NCI-H345 treated with DMSO at 0.1 percent for 48 hours (cell line): ENCODE data around the gene DMD.

ENCODE experiments used
- DNase-seq: peaks from one replicate; lab custom pipeline; 2025; ENCODE audit not compliant: unreplicated experiment; lab: John Stamatoyannopoulos, UW

DMD gene

DNA sequence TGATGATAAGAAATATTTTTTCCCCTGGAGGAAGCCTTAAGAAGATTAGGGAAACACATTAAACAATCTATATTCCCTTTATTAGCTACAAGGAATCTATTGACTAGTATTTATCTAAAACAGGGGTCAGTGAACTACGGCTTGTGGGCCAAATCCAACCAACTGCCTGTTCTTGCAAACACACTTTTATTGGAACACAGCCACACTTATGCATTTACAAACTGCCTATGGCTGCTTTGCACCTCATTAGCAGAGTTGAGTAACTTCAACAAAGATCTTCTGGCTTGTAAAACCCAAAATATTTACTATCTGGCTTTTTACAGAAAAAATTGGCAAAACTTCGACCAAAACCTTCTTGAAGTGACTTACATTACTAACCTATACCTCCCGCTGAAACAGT lies 1405.6 kb downstream of the DMD start:
- no peak for DNase-seq

DNA sequence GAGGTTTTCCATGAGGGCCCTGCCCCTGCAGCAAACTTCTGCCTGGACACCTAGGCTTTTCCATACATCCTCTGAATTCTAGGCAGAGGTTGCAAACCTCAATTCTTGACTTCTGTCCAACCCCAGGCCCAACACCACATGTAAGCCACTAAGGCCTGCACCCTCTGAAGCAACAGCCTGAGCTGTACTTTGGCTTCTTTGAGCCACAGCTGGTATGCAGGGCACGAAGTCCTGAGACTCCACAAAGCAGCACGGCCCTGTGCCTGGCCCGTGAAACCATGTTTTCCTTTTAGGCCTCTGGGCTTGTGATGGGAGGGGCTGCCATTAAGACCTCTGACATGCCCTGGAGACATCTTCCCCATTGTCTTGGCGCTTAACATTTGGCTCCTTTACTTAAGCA lies 1411.1 kb downstream of the DMD start:
- DNase-seq = no peak

DNA sequence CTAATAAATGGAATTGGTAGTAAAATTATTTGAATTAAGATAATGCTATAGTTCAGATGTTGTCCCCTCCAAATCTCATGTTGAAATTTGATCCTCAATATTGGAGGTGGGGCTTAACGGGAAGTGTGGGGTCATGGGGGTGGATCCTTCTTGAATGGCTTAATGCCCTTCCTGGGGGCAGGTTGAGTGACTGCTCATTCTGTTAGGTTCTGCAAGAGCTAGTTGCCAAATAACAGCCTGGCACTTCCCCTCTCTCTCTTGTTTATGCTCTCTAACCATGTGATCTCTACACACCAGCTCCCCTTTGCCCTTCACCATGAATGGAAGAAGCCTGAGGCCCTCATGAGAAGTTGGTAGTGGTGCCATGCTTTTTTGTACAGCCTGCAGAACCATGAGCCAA lies 1414.7 kb downstream of the DMD start:
- no peak for DNase-seq

DNA sequence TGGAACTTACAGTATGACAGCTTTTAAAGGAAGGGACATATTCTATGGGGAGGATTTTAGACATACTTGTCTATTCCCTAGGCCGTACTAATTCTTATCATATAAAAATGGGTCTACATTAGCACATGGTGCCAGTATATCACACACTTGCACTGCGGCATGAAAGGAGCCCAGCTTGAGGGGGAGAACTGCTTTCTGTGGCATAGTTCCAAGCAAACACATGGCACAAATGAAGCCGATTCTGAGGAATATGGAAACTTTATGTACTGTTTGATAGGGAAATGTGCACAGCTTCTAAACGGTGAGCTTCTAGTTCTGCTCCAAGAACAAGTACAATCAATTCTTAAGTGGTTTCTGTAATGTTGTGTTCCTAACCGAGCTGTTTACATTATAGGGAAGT lies 1463.9 kb downstream of the DMD start:
- no peak for DNase-seq

DNA sequence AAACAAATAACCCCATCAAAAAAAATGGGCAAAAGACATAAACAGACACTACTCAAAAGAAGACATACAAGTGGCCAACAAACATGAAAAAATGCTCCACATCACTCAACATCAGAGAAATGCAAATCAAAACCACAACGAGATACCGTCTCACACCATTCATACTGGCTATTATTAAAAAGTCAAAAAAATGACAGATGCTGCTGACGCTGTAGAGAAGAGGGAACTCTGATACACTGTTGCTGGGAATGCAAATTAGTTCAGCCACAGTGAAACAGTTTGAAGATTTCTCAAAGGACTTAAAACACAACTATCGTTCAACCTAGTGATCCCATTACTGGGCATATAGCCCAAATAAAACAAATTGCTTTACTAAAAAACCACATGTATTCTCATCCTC lies 1468.3 kb downstream of the DMD start:
- no peak for DNase-seq

DNA sequence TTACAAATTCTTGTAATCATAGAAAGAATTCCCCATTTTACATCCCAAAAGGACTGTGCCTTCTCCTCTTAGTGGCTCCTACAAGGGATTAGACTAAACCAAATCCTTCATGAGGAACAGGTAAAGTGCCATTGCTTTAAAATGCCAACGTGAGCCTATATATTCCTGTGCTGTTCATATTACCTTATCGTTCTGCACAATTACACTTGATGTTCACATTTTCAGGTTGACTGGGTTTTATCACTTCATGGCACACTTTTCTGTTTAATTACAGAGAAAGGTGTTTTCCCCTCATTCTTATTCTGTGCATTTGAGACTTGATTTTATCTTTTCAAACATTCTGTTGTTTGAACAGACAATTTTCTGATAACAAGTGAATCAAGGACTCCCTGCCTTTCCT lies 1493.9 kb downstream of the DMD start:
- no peak for DNase-seq

DNA sequence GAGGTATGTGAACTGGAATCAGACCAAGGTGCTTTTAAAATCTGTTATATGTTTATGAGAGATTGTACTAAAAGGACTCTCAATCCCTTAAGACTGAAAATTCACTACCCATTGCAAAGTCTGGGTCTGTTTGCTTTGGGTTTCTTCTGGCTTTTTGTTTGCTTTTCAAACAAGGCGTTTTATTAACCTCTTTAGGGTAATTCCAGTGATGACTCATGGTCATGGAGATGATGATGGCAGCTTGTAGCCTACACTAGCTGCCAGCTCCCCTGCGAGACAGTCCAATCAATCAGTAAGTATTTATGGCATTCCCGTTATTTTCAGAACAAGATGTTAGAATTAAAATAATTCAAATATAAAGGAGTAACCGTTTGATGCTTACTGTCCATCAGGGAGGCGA lies 1495.7 kb downstream of the DMD start:
- DNase-seq = no peak

DNA sequence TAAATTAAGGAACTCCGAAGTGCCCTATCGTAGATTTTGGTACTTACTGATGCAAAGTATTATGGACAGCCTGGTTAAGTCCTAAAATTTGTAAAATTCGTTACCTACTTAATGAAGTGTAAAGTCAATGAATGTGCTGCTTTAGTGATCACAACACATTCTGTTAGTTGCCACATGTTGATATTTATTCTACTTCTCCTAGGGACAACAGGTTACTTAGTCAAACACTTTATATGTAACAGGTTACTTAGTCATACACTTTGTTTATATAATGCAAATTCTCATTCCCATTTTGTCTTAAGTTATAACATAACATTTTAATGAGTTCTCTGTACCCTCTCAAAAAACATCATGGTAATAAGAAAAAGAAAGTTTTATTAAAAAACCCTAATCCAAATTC lies 1496.6 kb downstream of the DMD start:
- DNase-seq = no peak

DNA sequence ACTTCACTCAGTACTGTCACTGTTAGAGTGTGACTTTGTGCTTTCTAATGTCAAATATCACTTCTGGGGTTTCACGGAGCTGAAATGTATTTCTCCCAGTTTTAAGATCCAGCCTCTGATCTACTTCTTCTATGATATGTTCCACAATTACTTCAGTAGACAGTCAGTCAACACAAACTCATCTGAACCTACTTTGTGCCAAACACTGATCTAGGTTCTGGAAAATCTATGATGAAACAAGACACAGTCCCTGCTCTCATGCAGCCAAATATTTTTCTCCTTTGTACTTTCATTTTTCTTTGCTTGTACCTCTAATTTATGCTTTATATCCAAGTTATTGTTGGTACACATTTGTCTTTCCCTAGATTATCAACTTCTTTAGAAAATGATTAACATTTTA lies 1498.2 kb downstream of the DMD start:
- no peak for DNase-seq

DNA sequence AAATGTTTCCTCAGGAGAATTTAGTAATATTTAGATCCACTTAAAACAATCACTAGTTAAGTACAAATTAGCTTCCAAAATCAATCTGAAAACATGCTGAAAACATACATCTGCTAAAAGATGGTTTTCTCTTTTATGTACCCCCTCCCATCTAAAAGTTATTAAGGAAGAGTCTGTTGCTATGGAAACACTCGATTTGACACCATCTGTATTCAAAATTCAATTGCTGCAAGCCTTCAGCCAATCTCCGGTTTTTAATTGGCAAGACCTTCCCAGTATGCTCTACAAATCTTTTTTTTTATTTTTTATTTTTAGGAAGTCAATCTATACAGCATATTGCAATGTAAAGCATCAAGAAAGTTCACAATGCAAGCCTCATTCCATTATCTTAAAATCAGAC lies 1500.2 kb downstream of the DMD start:
- DNase-seq = no peak

DNA sequence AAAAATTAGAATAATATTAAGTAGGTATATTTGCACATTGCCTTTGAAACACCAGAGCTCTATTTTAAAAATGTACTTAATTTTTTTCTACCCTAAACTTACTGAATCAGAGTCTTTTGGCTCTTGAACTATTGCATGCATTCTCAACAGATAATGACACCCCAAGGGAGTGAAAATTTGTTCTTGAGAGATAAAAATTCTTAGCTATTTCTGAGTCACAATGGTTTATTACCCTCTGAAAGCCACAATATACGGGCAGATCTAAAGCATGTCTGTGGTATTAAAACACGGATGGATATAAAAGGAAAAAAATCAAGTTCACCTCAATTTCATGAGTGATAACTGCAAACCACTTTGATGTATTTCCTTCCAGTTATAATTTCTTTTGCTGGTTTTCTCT lies 1503.2 kb downstream of the DMD start:
- no peak for DNase-seq

DNA sequence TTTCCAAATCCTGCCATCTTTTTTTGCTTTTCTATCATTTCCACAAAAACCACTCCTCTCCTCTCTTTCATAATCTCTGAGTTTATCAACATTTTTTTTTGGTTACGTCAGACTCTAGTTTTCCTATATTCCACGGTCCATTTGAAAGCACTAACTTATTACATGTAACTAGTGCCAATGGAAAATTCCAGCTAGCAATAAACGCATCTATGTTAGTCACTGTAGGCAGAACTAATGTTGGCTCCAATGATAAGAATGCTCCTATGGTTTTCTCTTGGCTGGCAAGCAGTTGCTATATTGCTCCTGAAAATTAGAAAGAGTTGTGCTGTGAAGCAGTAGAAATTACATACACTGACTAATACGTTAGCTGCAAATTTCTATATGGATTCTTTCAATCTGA lies 1504.9 kb downstream of the DMD start:
- no peak for DNase-seq

DNA sequence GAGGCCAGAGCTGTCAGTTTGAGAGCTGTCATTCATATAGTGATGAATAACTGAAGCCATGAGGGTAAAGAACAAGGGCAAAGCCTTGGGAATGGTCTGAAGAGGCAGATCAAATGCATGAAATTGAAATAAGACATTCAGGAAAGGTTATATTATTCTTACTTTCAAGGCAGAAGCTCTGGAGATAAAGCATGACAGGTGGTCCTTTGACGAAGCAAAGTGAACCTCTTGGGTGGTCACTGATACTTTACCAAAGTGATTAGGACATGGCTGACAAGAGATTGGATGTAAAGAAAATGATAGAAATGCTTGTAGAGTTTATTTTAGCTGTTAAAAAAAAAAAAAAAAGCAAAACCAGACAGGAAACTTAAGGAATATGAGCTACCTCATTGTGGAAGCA lies 1505.5 kb downstream of the DMD start:
- no peak for DNase-seq

DNA sequence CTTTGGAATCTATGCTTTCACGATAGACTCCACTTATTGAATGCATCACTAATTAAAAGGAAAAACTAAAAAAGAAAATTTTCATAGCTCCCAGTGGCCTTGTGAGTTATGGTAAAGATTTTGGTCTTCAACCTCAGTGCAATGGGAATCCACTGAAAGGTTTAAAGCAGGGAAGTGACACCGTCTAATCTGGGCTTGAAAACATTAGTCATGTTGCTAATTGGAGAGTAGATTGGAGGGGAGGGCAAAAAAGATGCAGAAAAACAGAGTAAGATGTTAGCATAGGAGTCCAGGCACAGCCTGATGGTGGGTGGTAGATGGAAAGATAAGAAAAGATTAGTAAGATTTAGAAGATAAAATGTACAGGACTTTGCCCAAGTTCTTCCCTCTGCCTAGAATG lies 1506.4 kb downstream of the DMD start:
- no peak for DNase-seq

DNA sequence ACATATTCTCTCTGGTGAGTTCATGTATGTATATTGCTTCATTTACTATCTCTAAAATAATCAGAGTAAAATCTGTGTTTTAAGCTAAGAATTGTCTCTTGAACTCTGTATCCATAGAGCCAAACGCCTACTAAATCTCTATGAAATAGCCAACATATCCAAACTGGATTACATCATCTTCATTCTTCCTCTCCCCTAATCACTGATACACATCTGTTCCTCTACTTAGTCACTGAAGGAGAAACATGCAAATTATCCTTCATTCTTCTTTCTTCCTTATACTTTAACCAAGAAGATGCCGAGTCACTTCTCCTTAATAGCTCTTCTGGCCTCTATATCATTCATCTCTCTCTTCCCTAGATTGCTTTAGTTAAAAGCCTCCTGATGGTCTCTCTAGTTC lies 1509.1 kb downstream of the DMD start:
- DNase-seq = no peak

DNA sequence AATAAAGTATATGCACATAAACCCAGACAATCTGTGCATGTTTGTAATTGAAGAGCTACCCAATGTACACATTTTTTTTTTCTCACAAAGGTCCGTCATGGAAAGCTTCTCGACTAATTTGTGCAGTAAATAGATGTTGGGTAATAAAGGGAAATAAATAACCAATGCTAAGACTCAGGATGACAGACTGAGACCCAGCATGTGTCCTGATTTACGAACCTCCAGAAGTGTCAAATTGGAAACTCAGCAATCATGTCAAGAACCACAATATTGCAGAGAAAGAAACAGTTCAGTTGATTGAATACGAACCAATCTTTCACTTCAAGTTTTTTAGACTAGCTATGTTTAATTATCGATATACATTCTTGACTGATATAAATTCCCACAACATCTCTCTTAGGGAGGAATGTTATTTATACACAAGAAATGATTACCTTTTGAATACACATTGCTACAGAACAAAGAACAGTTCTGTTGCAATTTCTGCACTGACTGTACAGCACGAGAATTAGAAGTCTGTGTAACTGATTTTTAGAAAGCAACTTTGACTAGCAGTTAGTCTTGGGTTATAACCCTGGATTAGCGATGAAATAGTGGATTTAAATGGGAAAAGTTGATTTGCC lies 1513.9 kb downstream of the DMD start:
- no peak for DNase-seq

DNA sequence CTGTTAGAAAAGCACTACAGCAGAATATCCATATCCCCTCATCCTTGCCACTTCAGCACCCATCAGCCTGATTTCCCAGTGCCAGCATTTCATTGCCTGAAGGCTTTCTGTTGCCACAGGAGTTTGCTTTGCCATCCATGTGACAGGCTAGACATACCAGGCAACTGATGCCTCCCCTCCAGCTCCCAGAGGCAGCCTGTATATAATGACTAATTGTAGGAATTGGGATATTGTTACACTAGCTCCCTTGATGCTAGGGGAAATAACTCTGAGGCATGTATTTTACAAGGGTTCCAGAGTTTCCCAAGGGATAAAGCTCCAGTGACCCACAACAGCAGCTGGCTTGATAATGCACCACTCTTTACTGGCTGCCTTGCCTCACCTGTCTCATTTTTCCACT lies 1531.5 kb downstream of the DMD start:
- no peak for DNase-seq

DNA sequence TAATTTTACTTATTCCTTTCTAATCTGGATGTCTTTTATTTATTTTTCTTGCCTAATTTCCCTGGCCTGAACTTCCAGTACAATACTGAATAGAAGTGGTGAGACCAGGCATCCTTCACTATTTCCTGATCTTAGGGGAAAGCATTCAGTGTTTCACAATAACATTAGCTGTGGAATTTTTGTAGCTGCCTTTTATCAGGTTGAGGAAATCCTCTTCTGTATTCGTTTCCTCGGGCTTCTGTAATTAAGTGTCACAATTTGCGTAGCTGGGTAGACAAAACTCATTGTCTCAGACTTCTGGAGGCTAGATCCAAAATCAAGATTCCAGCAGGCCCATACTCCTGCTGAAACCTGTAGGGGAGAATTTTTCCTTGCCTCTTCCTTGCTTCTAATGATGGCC lies 1541.1 kb downstream of the DMD start:
- no peak for DNase-seq

DNA sequence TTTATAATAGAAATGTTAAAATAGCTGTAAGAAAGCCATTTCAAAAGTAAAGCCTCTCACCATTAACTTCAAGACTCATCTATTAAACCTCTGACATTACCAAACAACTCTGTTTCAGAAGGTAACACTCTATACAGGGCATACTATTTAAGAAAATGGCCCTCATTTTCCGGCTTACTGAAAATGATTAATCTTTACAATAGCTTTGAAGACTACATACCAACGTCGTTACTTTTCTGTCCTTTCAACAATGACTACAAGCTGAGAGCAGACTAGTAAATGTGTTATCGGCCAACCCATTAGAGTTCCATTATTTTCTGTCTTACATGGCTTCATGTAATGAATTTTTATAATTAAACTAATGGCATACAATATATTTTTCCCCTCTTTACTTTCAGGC lies 1545.9 kb downstream of the DMD start:
- no peak for DNase-seq

DNA sequence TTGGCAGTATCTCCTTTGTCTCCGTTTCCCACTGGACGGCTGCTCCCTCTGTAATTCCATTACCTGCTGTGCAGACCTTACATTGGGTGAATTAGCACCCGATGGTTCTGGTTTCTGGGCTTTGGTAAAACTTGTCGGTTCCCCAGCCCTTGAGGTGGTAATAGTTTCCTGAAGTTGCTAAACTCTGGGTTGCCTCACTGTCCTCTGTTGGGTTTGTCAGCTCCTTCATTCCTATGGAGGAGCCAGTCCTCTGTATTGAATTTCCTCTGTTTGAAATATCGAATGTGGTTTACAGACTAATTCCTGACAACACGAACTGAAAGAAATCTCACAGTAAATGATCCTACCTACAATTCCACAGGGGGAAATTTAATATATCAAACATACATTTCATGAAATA lies 1548.2 kb downstream of the DMD start:
- no peak for DNase-seq

DNA sequence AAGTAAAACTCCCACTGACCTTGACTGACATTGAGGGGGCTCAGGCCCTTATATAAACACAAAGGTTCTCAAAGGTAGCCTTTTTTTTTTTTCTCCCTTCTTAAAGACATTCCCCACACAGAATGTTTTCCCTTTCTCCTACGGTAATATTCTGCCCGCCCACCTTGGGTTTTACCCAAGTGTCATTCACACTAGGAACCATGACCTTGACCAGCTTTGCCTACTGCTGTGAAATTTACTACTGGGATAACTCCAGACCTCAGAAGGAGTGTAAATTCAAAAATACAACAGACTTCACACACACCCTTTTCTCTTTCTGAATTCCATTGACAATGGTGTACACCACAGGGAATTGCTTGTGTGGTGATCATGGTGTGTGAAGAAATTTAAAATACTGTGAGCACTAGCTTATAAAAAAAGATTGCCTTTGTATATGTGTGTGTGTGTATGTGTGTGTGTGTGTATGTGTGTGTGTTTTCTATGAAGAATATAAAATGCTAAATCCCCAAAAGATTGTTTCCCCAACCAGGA lies 1550.0 kb downstream of the DMD start:
- DNase-seq = no peak

DNA sequence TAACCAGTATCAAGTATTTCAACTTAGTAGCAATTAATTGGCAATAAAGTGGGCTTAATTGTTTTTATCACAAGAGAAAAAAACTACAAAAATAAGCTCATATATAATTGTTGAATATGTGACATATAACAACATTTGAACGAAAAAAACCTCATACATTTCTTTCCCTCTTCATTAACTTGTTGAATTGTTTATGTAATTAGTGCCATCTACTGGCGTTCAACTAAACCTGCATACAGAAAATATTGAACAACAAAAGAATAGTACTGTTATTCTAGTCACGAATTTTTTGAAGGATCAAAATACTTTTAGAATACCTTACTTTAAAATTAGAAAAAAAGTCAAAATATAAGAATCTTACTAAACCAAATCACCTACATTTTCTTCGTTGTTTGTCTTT lies 1553.0 kb downstream of the DMD start:
- DNase-seq = peak; percentile 39

DNA sequence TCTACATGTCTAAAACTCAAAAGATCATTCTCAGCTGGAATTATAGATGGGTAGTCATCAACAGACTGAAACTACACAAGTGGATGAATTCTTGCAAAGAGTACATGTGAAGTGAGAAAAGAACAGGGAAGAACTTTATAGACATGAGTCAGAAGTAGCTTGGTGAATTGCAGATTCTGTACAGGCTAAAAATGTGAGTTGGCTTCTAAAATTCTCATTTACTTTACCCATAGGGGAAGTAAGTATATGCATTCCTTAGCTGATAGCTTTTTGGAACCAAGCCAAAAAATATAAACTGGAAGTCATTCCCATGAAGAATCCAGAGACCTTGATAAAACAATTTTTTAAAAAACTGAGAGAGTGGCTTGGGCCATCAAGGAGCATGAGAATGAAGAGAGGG lies 1555.3 kb downstream of the DMD start:
- DNase-seq = no peak

DNA sequence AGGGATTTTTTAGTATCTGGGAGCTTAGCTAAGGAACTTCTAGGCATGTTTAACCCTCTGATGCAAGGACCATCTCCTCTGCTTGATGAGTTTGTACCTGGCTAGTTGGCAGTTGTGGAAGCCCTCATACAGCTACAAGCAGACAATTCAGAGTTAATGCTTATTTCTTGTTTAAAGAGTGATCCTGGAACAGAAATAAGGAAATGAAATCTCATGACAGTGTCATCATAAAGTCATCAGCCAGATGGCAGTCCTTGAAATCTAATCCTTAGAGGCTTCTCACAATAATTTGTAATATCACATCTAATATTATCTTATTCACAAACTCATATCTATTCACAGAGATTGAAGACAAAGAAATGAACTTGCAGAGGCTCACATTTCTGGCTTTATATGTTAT lies 1557.9 kb downstream of the DMD start:
- no peak for DNase-seq
